GM18858 (cell line): Measurements from ENCODE around the gene PRB4.
"Not testable (repeated sequence)": the region's sequence is repeated elsewhere in the genome, so short reads cannot be mapped to it uniquely, and the experiment has no call there.

Source experiments
- ATAC-seq: cut with Tn5 transposase; IDR thresholded peaks from one replicate; pipeline ENCODE4 v1.9.1; 2021; ENCODE audit not compliant: unreplicated experiment

PRB4 gene

DNA sequence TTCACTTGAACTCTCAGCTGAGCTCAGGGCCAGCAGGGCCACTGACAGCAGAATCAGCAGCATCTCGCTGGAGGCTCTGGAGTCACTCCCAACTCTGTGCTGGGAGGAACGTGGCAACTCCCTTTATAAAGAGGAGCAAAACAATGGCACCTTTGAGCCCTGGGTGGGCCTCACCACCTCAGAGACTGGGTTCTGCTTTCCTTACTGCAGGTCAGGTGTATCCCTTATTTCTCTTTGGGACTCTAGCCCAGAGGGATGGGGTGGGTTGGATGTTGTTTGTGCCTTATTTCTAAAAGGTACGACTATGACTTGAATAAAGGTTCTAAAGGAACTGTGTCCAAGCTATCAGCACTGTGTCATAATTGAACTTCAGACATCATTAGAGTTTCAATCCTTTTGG, at the start of gene PRB4:
PRB4 (minus strand) TSS at position 101 of the 400 bp plus-strand sequence; CDS start at position 63, 38 bp downstream.
- no peak for ATAC-seq

DNA sequence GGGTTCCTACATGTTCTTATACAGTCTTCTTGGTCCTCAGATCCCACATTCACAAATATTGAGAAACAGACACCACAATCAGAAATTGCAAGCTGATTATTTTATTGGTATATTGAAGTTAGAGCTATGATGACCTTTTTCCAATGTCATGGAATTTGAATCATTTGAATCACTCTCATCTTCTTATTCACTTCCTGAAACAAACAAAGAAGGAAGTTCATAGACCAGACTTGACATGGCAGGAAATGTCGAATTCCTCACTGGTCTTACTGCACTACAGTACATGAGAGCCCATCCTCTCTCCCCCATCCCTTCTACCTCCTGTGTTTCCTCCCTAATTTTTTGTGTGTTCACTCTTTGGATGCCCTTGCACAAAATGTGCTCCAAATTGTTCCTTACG, 41.5 kb upstream of the PRB4 start:
- not testable (repeated sequence) for ATAC-seq

DNA sequence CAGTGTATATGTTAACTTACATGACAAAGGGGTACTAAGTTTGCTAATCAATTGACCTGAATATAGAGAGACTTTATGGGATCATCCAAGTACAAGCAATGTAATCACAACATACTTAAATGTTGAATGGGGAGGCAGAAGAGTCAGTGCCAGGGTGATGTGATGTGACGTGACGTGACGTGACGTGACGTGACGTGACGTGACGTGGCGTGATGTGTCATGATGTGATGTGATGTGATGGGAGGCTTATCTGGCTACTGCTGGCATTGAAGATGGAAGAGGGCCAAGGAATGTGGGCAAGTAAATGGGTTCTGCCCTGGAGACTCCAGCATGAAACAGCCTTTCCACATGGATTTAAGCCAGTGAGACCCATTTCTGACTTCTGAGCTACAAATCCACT, 38.2 kb upstream of the PRB4 start:
- no peak for ATAC-seq

- no peak for ATAC-seq
These were observed 37.6 kb upstream of the PRB4 start for GRCh38 chr12:11347810-11348209.

DNA sequence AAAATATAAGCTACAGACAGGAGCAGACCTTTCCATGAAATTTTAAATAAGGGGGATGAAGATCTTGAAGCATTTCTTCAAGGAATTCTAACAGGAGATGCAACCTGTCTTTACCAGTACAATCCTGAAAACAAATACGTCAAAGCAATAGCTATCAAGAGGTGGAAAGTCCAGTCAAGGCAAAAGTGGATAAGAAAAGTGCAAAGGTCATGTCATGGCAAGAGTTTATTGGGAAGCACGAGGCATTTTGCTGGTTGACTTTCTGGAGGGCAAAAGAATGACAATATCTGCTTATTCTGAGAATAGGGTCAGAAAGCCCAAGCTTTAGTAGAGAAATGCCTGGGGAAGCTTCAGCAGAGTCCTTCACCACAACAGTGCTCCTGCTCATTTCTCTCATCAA, 34.3 kb upstream of the PRB4 start:
- no peak for ATAC-seq

- ATAC-seq = no peak
These were observed 14.2 kb upstream of the PRB4 start for GRCh38 chr12:11324426-11324825.

- no peak for ATAC-seq
These were observed 11.7 kb upstream of the PRB4 start for GRCh38 chr12:11321980-11322379.

DNA sequence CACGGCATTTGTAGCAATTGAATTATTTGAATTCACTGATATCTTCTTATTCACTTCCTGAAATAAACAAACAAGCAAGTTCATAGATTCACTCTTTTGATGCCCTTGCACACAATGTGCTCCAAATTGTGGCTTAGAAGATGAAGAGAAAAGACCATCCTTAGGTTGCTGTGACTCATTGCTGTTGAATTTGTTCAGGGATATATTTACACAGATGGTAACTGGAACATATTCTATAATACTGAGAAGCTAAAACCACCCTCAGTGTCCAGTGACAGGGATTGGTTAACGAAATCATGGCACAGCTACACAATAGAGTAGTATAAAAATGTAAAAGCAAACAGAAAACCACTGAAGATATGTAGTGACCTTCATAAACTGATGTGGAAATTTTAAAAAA, 3.1 kb downstream of the PRB4 start:
- no peak for ATAC-seq

GRCh38 chr12:11273449-11273848, 36.8 kb downstream of the PRB4 start:
- no peak for ATAC-seq

- ATAC-seq = no peak
These were observed 40.6 kb downstream of the PRB4 start, which contains the start of gene PRB3 for GRCh38 chr12:11269607-11270006. Gene PRB3 (minus strand): TSS chr12:11269707. CDS start chr12:11269669, 38 bp downstream.

GRCh38 chr12:11264501-11264900, 45.7 kb downstream of the PRB4 start:
- ATAC-seq = no peak
